Activated T-cell treated with anti-CD3 and anti-CD28 coated beads for 4 hours (primary cell): Measurements from ENCODE around the gene CAMK1D.

Source experiments
- DNase-seq: peaks from one replicate; pipeline ENCODE4 v3.0.0-alpha.2; 2020

CAMK1D gene

GRCh38 chr10:12502526-12503274 is 153.4 kb downstream of the CAMK1D start:
- DNase-seq: no peak

DNA sequence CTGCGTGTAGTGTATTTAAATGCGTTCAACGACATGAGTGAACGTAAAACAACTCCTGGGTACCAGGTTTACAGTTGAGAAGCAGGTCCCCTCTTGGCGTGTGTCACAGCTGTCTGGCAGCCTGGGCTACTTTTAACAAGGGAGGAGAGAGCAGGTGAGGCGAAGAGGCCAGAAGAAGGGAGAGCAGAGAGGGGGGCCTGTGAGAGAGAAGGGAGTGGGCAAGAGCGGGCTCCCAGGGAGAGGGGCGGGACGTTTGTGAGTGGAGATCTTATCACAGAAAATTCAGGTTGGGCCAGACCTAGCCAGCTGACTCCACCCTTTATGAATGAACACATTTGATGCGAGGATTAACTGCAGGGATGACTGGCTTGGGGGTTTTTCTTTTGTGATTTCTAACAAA is 154.0 kb downstream of the CAMK1D start:
- no peak for DNase-seq

DNA sequence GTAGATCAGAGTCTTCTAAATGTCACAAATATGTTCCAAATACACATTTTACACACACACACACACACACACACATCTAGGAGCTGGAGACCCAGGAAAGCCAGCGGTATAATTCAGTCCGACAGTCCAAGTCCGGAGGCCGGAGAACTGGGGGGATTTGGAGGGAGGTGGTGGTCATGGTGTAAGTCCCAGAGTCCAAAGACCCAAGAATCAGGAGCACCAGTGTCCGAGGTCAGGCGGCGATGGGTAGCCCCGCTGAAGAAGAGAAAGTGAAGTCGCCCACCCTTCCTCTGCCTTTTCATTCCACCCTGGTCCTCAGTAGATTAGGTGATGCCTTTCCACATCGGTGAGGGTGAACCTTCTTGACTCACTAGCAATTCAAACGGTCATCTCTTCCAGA is 154.8 kb downstream of the CAMK1D start:
- DNase-seq: no peak

GRCh38 chr10:12504628-12505027 is 155.3 kb downstream of the CAMK1D start:
- no peak for DNase-seq

GRCh38 chr10:12505683-12506082 is 156.3 kb downstream of the CAMK1D start:
- DNase-seq: no peak

DNA sequence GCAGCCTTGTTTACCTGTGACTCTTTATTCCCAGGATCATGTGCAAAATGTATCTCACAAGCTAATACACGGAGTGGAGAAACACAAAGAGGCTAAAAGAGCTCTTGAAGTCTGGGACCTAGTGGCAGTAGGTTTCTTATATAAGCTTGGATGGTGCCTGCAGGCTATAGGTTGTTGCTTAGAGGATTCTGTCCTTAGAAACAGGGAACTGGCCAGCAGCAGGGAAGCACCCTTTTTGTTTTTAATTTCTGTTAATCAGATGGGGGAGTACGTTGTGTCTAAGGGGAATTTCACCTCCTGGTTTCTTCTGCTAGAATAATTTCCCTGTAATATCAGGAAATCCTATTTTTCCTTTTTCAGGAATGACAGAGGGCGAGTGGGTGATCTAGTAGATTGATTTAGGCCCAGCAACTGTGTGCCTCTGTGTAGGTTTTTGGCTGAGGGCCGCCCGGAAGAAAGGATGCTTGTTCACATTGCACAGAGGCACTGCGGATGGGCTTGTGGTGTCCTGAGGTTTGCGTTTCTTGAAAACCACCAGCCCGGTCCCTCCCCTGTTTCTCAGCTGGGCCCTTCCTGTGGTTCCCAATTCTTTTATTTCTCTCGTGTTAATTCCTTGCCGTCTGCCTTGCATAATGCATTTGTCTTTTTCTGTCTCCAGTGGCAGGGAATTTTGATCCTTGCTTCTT is 158.0 kb downstream of the CAMK1D start:
- DNase-seq: no peak

DNA sequence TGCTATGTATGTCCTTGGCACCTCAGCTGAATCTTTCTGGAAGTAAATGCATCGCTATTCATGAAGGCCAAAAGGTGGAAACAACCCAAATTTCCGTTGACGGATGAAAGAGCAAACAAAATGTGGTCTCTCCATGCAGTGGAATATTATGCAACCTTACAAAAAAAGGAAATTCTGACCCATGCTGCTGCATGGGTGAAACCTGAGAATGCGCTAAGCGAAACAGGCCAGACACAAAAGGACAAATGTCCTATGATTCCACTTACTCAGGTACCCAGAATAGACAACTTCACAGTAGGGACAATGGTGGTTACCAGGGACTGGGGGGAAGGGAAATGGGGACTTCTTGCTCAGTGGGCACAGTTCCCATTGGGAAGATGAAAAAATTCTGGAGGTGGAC is 158.8 kb downstream of the CAMK1D start:
- DNase-seq: no peak

GRCh38 chr10:12509016-12509793 is 159.9 kb downstream of the CAMK1D start:
- DNase-seq: no peak

DNA sequence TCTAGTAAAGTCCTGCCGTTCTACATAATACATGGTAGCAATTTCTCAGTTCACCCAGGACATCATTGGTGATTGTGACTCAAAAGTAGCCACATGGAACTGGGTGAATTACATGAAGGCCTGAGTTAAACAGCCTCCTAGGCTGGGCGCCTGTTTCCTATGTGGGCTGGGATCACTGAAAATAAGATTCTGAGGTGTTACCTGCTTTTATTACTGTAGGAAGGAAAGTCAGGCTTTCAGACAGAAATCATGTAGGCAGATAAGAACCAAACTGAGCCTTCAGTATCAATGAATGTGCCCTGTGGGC is 160.4 kb downstream of the CAMK1D start:
- no peak for DNase-seq

- DNase-seq: no peak
Measured at GRCh38 chr10:12510501-12510941, 161.2 kb downstream of the CAMK1D start.

DNA sequence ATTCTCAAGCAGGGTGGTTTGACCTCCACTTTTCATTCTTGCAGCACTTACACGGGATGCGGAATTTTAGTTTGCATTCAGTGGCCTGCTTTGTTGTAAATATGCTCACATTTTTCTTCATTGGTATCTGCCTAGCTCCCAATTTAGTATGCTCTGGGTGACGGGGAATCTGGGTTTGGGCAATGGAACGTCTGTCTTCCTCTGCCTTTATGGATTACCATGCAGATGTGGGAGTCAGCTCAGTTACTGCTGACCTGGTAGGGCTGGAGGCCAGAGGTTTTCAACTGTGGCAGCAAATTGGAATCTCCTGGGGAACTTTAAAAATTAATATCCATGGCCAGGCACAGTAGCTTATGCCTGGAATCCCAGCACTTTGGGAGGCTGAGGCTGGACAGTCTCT is 161.6 kb downstream of the CAMK1D start:
- DNase-seq: no peak

GRCh38 chr10:12511651-12512050 is 162.3 kb downstream of the CAMK1D start:
- no peak for DNase-seq

DNA sequence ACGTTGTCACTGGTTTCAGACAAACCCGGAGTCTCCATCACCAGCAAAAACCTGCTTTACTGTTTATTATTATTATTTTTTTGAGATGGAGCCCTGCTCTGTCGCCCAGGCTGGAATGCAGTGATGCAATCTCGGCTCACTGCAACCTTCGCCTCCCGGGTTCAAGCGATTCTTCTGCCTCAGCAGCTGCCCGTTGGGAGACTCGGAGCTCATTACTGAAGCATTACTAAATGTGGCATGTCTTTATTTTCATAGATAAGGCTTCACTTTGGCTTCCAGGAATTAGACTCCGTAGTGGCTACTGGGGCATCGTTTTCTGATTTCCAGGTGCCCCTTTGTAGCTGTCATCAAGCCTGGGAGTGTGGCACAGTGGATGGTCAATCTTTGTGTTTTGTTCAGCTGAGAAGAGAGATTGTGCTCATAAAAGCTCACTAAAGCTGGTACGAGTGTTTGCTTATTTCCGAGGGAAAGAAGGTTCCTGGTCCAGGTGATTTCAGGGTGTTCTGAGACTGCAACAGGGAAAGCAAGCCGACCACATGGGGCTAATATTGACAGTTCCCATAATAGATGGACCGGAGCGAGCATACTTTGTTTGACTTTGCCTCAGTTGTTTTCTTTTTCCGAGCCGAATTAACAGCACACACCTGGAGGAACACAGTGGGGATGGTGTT is 163.1 kb downstream of the CAMK1D start:
- no peak for DNase-seq

GRCh38 chr10:12513003-12513365 is 163.6 kb downstream of the CAMK1D start:
- no peak for DNase-seq

GRCh38 chr10:12513775-12514673 is 164.7 kb downstream of the CAMK1D start:
- DNase-seq: no peak

- DNase-seq: no peak
Measured at GRCh38 chr10:12518024-12518423, 168.7 kb downstream of the CAMK1D start.

DNA sequence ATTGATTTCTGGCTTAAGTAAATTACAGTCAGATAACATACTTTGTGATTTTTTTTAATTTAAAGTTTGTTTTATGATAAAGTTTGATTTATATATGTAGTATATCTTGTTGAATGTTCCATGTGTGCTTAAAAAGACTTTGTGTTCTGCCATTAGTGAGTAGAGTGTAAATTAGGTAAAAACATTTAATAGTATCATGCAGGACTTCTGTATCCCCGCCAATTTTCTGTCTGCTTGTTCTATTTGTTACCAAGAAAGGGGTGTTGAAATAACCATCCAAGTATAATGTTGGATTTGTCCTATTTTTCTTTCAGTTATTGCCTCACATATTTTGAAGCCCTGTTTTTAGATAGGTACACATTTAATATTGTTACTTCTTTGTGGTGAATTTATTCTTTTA is 172.1 kb downstream of the CAMK1D start:
- no peak for DNase-seq

DNA sequence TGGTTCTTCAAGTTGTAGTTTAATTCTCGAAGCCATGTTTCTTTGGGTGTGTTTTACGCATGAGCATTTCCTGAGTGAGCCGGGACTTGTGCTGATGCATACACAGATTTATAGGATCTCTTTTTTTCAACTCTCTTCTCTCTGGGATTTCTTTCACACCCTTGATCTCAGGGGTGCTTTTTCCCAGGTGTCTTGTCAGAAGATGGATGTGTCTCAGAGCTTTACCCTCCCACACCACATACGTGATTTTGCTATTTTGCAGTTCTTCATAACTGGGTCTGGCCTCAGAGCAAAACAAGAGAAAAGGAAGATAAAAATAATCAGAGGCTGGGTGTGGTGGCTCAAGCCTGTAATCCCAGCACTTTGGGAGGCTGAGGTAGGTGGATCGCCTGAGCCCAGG is 177.0 kb downstream of the CAMK1D start:
- DNase-seq: no peak

DNA sequence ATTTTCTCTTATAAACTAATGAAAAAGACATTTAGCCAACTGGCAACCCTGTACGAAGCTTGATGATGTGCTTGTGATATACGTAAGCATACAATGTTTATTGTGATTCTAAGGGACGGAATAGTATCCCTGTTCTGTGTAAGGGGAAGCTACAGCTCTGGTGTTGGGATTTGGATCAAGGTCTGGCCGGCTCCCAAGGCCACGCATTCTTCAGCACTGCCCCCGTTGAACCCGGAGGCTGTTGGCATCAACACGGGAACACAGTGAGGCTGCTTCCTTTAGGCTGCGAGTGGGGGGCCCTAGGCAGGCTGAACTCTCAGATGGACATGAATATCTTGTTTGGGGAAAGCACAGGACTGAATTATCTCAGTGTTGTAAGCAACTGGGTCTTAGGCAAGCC is 180.6 kb downstream of the CAMK1D start:
- no peak for DNase-seq

DNA sequence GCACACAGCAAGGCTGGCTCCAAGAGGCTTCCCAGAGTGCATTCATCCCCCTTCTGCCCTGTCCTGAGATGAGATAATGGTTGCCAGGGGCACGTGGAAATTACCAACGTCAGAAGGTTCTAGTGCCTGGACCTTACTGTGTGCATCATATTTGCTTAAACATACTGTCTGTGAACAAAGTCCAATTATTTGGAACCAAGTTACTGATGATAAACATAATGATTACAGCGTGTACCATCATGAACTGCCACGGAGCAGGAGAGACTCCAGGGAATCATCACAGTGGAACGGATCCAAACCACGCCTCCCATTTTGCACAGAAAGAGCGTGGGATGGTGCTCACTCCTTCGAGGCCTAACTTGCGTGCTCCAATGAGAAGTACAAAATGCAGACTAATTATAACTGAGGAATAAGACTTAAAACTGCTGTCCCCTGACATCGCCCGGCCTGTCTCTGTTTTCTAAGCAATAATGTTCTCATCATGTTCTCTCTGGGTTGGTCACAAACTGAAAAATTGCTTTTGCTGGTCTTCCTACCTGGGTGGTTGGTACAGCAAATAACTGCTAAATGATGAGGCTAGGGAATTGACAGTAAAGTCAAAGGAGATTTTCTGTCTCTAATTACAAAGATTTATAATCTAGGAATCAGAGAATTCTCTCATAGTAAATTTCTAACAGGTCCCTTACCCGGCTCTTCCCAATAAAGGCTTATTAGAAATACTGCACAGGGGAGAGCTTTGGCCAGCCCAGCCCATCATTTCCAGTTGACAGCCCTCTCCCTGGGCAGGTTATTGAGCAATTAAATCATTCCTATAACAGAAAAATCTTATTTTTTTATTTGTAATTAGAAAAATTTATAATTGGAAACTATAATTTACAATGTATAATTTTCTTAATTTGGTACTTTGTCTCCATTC is 182.2 kb downstream of the CAMK1D start:
- no peak for DNase-seq

DNA sequence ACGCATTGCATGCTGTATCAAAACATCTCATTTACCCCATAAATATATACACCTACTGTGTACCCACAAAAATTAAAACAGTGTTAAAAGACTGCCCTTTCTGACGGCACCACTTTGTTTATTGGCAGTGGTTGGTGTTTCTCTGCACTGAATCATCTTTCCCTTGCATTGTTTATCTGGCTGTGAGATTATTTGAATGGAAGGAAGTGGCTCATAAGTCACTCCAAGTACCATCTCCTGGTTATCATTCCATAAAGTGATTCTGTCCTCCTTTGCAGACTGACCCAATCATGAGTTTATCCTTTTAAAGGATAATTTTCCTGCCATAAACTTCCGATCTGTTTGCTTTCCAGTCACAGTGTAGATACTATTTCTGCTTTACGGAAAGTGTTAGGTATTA is 183.8 kb downstream of the CAMK1D start:
- DNase-seq: no peak
